ENCODE results near the gene MAP3K2.
"Not testable (repeated sequence)": the region's sequence is repeated elsewhere in the genome, so short reads cannot be mapped to it uniquely, and the experiment has no call there.

MAP3K2 gene

DNA sequence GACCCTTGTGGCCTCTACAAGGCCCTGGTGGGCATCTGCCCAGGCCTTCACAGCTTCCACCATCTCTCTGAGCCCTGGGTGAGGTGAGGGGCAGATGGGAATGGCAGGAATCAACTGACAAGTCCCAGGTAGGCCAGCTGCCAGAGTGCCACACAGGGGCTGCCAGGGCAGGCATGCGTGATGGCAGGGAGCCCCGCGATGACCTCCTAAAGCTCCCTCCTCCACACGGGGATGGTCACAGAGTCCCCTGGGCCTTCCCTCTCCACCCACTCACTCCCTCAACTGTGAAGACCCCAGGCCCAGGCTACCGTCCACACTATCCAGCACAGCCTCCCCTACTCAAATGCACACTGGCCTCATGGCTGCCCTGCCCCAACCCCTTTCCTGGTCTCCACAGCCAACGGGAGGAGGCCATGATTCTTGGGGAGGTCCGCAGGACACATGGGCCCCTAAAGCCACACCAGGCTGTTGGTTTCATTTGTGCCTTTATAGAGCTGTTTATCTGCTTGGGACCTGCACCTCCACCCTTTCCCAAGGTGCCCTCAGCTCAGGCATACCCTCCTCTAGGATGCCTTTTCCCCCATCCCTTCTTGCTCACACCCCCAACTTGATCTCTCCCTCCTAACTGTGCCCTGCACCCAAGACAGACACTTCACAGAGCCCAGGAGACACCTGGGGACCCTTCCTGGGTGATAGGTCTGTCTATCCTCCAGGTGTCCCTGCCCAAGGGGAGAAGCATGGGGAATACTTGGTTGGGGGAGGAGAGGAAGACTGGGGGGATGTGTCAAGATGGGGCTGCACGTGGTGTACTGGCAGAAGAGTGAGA, 32.5 kb upstream of the MAP3K2 start:
- DNase-seq (ENCODE audit: low spot score): no peak

DNA sequence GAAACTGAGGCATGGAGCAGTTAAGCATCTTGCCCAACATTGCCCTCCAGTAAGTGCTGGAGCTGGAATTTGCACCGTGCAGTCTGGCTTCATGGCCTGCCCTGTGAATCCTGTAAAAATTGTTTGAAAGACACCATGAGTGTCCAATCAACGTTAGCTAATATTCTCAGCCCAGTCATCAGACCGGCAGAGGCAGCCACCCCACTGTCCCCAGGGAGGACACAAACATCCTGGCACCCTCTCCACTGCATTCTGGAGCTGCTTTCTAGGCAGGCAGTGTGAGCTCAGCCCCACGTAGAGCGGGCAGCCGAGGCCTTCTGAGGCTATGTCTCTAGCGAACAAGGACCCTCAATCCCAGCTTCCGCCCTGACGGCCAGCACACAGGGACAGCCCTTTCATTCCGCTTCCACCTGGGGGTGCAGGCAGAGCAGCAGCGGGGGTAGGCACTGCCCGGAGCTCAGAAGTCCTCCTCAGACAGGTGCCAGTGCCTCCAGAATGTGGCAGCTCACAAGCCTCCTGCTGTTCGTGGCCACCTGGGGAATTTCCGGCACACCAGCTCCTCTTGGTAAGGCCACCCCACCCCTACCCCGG, 31.8 kb upstream of the MAP3K2 start:
- no peak for DNase-seq (ENCODE audit: low spot score)

DNA sequence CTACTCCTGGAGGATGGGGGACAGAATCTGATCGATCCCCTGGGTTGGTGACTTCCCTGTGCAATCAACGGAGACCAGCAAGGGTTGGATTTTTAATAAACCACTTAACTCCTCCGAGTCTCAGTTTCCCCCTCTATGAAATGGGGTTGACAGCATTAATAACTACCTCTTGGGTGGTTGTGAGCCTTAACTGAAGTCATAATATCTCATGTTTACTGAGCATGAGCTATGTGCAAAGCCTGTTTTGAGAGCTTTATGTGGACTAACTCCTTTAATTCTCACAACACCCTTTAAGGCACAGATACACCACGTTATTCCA, 31.3 kb upstream of the MAP3K2 start:
- no peak for DNase-seq (ENCODE audit: low spot score)

DNA sequence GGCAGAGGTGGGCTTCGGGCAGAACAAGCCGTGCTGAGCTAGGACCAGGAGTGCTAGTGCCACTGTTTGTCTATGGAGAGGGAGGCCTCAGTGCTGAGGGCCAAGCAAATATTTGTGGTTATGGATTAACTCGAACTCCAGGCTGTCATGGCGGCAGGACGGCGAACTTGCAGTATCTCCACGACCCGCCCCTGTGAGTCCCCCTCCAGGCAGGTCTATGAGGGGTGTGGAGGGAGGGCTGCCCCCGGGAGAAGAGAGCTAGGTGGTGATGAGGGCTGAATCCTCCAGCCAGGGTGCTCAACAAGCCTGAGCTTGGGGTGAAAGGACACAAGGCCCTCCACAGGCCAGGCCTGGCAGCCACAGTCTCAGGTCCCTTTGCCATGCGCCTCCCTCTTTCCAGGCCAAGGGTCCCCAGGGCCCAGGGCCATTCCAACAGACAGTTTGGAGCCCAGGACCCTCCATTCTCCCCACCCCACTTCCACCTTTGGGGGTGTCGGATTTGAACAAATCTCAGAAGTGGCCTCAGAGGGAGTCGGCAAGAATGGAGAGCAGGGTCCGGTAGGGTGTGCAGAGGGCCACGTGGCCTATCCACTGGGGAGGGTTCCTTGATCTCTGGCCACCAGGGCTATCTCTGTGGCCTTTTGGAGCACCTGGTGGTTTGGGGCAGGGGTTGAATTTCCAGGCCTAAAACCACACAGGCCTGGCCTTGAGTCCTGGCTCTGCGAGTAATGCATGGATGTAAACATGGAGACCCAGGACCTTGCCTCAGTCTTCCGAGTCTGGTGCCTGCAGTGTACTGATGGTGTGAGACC, 30.7 kb upstream of the MAP3K2 start, which contains the start of gene PROC:
PROC (plus strand) TSS at position 128 of the 812 bp plus-strand sequence. CDS start 1,516 bp downstream, outside the sequence.
- DNase-seq (ENCODE audit: low spot score): no peak

DNA sequence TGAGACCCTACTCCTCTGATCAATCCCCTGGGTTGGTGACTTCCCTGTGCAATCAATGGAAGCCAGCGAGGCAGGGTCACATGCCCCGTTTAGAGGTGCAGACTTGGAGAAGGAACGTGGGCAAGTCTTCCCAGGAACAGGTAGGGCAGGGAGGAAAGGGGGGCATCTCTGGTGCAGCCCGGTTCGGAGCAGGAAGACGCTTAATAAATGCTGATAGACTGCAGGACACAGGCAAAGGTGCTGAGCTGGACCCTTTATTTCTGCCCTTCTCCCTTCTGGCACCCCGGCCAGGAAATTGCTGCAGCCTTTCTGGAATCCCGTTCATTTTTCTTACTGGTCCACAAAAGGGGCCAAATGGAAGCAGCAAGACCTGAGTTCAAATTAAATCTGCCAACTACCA, 29.6 kb upstream of the MAP3K2 start:
- no peak for DNase-seq (ENCODE audit: low spot score)

DNA sequence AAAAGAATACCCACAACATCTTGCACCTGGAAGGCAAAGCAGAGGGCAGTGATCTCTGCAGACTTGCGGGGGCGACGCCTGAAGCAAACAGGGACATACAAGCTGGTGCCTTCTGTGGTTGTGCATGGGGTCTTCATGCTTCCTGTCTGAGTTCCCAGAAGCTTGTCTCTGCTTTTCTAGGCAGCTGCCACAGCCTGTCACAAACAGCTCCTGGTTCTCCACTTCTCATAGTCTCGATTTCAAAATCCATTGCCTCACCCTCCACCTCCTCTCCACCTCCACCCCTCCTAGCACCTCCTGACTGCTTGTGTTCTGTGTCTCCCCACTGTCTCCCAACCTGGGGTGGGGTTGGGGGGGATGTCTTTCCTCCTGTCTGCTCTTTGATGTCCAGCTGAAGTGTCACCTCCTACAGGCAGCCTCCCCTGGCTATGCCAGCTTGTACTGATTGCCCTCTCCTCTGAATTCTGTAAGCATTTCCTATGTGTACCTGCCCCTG, 28.8 kb upstream of the MAP3K2 start:
- no peak for DNase-seq (ENCODE audit: low spot score)

DNA sequence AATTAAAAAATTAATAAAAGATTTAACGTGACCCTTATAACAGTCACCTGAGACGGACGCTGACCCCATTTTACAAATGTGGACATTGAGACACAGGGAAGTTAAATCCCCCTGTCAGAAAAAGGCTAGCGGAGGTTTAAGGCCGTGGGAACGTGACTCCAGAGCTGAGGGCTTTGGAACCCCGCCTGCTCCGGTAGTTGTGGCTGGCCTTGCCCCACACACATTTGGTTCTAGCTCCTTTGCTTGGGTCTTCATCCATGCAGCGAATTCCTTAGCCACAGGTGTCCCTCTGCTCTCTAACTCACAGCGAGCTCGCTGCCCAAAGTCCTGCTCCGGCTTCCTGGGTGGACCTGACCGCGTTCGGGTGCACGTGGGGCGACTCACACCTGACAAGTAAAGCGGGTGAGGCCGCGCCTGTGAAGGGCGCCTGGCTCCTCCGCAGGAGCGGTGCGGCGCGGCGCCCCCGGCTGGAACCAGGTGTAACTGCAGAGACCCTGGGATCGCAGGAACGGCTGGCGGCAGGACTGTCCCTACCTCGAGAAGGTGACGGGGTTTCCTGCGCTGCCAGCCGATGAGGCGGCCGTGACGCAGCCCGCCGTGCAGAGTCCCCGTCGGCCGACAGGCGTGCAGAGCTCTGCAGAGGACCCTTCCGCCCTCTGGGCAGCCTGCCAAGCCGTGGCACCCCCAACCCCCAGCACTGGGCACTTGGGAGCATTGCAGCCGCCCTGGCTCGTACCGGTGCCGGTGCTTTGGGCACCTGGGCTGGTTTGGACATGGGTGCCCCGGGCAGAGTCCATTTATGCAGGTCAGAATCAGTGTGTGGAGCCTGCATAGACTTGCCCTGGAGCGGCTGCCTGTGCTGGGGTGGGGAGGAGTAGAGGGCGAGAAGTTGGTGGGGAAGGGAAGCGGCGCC, 28.1 kb upstream of the MAP3K2 start:
- DNase-seq (ENCODE audit: low spot score): peak; percentile 87

DNA sequence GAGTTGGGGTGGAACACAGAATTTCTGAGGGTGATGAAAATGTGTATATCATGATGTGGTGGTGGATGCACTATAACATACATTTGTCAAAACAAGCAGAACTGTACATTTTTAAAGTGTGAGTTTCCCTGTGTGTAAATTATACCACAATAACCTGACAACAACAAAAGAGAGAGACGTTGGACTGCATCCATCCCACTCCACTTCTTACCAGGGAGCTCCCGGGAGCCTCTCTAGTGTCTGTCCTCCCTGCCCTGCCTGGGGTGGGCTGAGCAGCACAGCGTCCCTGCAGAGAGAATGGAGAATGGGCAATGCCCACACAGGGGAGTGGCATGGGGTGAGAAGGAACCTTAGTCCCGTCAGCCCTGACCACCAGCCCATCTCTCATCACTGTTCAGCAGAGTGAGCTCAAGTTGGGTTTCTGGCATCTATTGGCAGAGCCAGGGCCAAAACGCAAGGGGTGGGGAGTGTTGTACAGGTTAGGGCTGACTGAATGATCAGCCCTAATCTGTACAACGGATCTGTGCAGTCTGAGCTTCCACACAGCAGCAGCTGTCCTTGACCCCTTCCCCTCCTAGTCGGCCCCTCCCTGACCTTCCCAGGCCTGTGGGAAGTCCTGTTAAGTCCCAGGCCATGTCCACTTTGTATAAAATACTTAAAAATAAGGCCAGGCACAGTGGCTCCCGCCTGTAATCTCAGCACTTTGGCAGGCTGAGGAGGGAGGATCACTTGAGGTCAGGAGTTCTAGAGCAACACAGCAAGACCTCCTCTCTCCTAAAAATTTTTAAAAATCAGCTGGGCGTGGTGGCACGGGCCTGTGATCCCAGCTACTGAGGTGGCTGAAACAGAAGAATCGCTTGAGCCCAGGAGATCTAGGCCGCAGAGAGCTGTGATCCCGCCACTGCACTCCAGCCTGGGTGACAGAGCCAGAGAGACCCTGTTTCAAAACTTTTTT, 27.1 kb upstream of the MAP3K2 start:
- no peak for DNase-seq (ENCODE audit: low spot score)

DNA sequence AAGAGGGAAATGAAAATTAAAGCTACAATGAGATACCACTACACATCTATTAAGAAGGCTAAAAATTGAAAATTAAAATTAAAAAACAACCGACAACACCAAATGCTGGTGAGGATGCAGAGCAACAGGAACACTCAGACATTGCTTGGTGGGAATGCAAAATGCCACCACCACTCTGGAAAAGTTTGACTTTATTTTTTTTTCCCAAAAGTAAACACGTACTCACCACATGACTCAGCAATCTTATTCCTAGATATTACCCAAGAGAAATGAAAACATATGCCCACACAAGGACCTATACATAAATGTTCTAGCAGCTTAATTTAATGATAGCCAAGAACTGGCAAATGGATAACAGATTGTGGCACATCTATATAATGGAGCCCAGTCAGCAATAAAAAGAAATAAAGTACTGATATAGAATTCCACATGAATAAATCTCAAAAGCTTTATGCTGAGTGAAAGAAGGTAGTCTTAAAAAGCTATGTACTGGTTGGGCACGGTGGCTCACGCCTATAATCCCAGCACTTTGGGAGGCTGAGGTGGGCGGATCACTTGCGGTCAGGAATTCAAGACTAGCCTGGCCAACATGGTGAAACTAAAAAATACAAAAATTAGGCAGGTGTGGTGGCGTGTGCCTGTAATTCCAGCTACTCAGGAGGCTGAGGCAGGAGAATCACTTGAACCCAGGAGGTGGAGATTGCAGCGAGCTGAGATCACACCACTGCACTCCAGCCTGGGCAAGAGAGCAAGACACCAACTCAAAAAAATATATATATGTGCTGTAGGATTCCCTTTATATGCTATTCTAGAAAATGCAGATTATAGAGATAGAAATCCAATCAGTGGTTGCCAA, 26.2 kb upstream of the MAP3K2 start:
- no peak for DNase-seq (ENCODE audit: low spot score)

DNA sequence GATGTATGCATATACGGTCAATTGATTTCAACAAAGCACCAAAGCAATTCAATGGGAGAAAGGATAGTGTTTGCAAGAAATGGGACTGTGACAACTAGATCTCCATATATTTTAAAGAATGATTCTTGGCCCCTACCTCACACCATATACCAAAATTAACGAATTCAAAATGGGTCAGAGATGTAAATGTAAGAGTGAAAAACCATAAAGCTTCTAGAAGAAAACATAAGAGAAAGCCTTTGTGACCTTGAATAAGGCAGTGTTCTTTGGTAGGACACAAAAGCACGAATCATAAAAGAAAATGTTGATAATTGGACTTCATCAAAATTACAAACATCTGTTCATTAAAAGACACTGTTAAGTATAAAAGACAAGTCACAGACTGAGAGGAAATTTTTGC, 25.4 kb upstream of the MAP3K2 start:
- no peak for DNase-seq (ENCODE audit: low spot score)

DNA sequence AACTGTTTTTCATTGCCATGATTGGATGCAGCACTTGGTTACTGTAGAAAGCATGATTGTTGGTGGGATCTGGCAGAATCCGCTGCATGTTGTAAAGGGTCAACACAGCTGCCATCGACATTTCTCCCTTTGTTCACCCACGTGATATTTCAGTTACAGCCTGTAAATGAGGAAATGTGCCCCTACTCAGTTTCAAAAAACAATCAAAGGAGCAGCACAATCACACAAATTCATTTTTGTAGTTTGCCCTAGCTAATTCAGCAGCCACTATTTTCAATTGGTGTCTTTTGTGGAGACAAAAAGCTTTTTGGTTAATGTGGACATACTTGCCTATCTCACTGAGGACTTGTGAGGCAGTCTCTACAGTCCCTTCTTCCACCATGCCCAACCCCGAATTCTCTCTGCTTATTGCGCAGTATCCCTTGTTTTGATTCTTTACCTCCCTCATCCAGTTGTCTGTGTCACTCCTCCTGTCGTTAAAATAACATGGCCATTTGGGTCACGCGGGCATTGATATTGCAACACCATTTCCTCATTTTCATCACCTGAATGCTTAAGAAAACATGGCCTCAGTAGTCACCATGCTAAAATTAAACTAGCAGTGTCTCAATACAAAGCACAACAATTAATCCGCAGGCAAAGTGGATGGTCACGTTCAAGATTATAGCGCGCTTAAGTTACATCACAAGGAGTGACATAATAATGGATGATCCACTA, 24.0 kb upstream of the MAP3K2 start:
- no peak for DNase-seq (ENCODE audit: low spot score)

DNA sequence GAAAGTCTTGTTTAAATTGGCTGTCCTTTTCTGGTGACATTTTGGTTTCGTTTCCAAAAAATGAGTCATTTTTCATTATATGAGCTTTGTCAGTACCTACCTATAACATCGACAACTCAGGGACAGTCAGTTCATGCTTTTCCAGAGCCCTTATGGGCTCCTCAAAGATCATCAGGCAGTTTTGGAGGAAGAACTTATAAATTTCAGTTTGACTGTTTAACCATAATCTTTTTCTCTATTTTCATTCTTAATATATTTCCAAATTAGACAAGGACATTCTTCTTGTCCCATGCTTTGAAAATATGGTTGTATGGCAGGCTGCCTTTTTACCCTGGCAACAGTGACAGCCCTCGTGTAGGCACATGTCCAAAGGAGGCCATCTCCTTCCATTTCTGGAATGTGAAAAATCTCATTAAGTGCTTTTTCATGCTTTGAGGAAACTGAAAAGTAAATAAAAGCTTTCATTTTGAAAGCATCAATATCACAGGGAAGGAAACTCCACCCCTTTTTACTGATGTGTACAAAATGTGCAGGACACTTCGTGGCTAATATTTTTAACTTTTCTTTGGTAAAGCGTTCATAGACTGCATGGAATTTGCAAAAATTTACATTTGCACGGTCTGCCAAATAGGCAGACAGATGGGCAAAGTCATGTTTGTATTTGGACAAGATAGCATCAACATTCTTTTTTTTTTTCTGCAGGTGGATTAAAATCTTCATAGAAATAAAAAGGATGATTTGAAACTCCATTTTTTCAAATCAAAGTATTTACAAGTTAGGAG, 23.3 kb upstream of the MAP3K2 start:
- DNase-seq (ENCODE audit: low spot score): no peak

DNA sequence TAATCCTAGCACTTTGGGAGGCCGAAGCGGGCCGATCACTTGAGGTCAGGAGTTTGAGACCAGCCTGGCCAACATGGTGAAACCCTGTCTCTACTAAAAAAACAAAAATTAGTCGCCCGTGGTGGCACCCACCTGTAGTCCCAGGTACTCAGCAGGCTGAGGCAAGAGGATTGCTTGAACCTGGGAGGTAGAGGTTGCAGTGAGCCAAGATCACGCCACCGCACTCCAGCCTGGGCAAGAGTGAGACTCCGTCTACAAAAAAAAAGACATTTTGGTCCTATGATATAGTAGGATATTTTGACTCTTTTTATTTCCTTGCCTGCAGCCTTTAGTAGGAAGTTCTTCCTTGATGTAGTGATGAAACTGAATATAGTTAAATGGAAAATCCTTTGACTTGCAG, 21.9 kb upstream of the MAP3K2 start:
- DNase-seq (ENCODE audit: low spot score): not testable (repeated sequence)

DNA sequence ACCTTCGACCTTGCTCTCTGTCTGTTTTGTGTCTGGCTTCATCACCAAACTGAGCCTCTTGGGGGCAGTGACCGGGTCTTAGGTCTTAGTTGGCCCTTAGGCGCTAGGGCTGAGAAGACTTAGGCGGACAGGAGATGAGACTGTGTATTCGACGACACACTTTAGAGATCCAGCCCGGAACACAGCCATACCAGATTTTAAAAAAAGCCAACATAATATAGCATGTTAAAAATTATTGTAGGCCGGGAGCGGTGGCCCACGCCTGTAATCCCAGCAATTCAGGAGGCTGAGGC, 21.0 kb upstream of the MAP3K2 start:
- no peak for DNase-seq (ENCODE audit: low spot score)

DNA sequence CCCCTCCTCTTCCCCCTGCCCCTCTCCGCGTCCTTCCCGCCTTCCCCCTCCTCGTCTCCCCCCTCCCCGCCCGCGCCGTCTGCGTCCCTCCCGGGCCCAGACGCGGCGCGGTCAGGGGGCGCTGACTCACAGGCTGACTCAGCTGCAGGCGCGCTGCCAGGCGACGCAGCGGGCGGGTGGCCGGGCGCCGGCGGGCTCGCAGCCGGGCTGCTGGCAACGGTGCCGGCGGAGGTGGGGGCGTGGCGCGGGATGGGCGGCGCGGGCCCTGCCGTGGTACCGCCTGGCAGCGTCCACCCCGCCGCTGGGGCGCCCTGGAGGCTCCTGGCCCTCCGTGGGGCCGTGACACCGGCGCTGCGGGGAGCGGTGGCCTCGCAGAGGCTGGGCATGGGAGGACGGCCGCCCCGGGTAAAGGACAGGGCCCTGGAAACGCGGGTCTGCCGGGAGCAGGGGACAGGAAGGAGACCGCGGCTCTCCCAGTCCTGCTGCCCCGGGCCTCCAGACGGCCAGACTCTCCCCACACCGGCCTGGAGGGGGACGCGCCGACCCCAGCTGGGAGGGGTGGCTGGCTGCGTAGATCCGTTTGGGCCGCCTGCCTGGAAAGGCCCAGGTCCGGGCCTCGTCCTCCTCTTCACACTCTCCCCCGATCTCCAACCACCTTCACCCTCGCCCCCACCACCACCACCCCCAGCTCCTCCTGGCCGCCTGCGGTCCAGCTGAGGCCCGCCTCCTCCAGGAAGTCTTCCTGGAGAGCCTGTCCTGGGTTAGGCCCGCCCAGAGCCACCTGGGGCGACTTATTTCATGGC, 20.4 kb upstream of the MAP3K2 start:
- peak; percentile 87 for DNase-seq (ENCODE audit: low spot score)

DNA sequence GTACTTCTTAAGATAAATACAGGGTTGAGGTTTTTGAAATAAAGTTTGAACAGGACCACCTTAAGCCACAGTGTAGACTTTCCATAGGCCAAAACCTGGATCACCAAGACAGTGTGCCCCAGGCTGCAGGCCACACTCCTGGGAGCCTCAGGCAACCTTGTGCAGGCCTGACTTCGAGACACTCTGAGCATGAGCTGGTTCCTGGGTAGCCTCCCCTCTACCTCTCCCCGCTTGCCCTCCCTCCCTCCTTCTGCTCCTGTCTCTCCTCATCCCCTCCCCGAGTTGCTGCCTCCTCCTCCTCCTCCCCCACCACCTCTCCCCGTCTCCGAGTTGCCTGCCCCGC, 19.9 kb upstream of the MAP3K2 start:
- no peak for DNase-seq (ENCODE audit: low spot score)

DNA sequence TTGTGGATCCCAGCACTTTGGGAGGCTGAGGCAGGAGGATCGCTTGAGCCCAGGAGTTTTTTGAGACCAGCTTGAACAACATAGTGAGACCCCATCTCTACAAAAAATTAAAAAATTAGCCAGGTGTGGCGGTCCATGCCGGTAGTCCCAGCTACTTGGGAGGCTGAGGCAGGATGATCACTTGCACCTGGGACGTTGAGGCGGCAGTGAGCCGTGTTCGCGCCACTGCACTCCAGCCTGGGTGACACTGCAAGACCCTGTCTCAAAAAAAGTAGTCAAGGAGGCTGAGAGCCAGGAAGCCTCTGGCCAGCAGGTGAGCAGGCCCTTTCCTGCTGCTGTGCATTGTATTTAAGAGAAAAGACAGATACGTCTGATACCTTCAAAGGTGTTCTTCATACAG, 19.3 kb upstream of the MAP3K2 start:
- DNase-seq (ENCODE audit: low spot score): no peak

DNA sequence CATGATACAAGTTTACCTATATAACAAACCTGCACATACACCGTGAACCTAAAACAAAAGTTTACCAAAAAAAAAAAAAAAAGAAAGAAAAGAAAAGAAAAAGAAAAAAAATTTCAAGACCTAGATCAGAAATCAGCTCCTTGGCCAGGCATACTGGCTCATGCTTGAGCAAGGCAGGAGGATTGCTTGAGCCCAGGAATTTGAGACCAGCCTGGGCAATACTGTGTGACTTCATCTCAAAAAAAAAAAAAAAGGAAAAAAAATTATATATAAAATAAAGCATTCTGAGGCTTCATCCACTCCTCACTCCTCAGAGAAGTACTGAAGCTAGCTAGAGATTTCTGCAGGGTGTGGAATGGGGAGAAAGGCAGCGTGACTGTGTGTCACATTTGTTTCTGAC, 18.7 kb upstream of the MAP3K2 start:
- no peak for DNase-seq (ENCODE audit: low spot score)
